Lower lobe of right lung (tissue), 2 donors: Measurements from ENCODE around the gene TGM6. TPM values are rescaled to one million over a fixed set of nuclear protein-coding genes. Genes with fewer than 3 reads are reported as not detected.

Source experiments
- ATAC-seq, 2 donors: fragments of 200-7000 bp; cut with Tn5 transposase; one replicate each; pipeline ENCODE4 v1.9.1; 2020 to 2022; ENCODE audit warnings: mild to moderate bottlenecking in 2 of 2, moderate library complexity in 2 of 2
- DNase-seq: peaks from one replicate; pipeline ENCODE4 v3.0.0-alpha.2; 2020
- H3K27ac ChIP-seq: fragments of 200-600 bp; one replicate; pipeline ENCODE4 v1.8.0; 2022
- H3K27me3 ChIP-seq: fragments of 200-600 bp; one replicate; pipeline ENCODE4 v1.8.0; 2022; ENCODE audit warnings: low read depth
- H3K36me3 ChIP-seq: fragments of 200-600 bp; one replicate; pipeline ENCODE4 v1.8.0; 2022; ENCODE audit warnings: mild to moderate bottlenecking
- H3K4me1 ChIP-seq: fragments of 200-600 bp; one replicate; pipeline ENCODE4 v1.8.0; 2022
- H3K4me3 ChIP-seq: fragments of 200-600 bp; one replicate; pipeline ENCODE4 v1.8.0; 2022; ENCODE audit warnings: mild to moderate bottlenecking
- H3K9me3 ChIP-seq: fragments of 200-600 bp; one replicate; pipeline ENCODE4 v1.8.0; 2022
- CTCF ChIP-seq: fragments of 200-600 bp; IDR thresholded peaks from one replicate; pipeline ENCODE4 v1.8.0; 2022; ENCODE audit warnings: antibody characterized with exemption, mild to moderate bottlenecking
- intact Hi-C: fragments of 100-400 bp; cut with DNase I; formaldehyde crosslinking; loops from one replicate; pipeline ENCODE4 v1.11.0; 2022
- total RNA-seq: library from RNA; stranded (reverse); fragmentation: NEBNext Ultra II Directional; extraction: Animal tissue kit (Norgen Biotek cat#: 25700); gene quantifications from one replicate; pipeline ENCODE4 v1.2.1, GENCODE V29; 2021
- donor health status: DM: no; HTN: yes; CAD: no; lungs with severe emphysema.

TGM6 gene
- total RNA-seq, 1 donor from 2014 or later = not detected

GRCh38 chr20:2429051-2429450 is 48.4 kb downstream of the TGM6 start:
- H3K36me3 ChIP-seq = no peaks in the 10 kb centered on the region
- TF ChIP-seq CTCF = no peak
- H3K4me1 ChIP-seq = no peaks in the 10 kb centered on the region
- no peaks in the 10 kb centered on the region for H3K9me3 ChIP-seq
- H3K4me3 ChIP-seq = no peak overlapping the region
- no peak overlapping the region for H3K27ac ChIP-seq
- no peaks in the 10 kb centered on the region for H3K27me3 ChIP-seq
- intact Hi-C loops = no loop called here
- DNase-seq (no peak), ATAC-seq (no peak)

- no peak overlapping the region for H3K27ac ChIP-seq
- H3K27me3 ChIP-seq = no peaks in the 10 kb centered on the region
- no peak for ATAC-seq
- no peak overlapping the region for H3K4me3 ChIP-seq
- DNase-seq = no peak
- no peak for TF ChIP-seq CTCF
- intact Hi-C loops = no loop called here
- no peaks in the 10 kb centered on the region for H3K4me1 ChIP-seq
- no peaks in the 10 kb centered on the region for H3K9me3 ChIP-seq
- H3K36me3 ChIP-seq = no peaks in the 10 kb centered on the region
Measured at GRCh38 chr20:2430538-2430937, 49.8 kb downstream of the TGM6 start.

- no peak for TF ChIP-seq CTCF
- ATAC-seq (no peak), DNase-seq (no peak)
- intact Hi-C loops = no loop called here
- H3K9me3 ChIP-seq = no peaks in the 10 kb centered on the region
- no peak overlapping the region for H3K4me3 ChIP-seq
- no peak overlapping the region for H3K27ac ChIP-seq
- H3K27me3 ChIP-seq = no peaks in the 10 kb centered on the region
- H3K4me1 ChIP-seq = no peaks in the 10 kb centered on the region
- no peaks in the 10 kb centered on the region for H3K36me3 ChIP-seq
Measured at GRCh38 chr20:2431185-2431584, 50.5 kb downstream of the TGM6 start.

DNA sequence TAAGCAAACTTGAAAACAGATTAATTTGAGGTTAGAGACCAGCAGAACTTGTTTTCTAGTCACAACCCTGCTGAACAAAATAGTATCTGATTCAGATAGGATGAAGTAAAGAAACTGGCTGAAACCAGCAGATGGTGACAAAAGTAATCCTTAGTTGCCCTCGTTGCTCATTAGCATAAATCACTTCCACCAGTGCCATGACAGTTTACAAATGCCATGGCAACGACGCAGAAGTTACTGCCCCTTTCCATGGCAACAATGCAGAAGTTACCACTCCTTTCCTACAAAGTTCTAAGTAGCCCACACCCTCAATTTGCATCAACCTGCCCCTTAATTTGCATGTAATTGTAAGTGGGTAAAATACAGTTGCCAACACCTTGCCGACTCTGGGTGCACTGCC is 66.1 kb downstream of the TGM6 start:
- intact Hi-C loops = no loop called here
- H3K4me3 ChIP-seq = no peak overlapping the region
- DNase-seq = no peak

DNA sequence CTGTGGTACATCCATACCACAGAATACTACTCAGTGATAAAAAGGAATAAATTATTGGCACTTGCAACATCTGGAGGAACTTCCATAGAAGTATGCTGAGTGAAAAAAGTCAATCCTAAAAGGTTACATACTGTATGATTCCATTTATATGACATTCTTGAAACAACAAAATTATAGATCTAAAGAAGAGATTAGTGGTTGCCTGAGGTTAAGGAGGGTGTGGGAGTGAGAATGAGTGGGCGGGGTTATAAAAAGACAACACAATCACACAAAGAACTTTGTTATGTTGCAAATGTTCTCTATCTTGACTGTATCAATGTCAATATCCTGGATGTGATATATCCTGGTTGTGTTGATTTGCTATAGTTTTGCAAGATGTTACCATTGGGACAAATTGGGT is 68.7 kb downstream of the TGM6 start:
- no peak for TF ChIP-seq CTCF
- H3K36me3 ChIP-seq = no peaks in the 10 kb centered on the region
- H3K4me3 ChIP-seq = no peak overlapping the region
- DNase-seq (no peak), ATAC-seq (no peak)
- H3K27me3 ChIP-seq = no peaks in the 10 kb centered on the region
- no peaks in the 10 kb centered on the region for H3K4me1 ChIP-seq
- intact Hi-C loops = no loop called here
- H3K9me3 ChIP-seq = no peaks in the 10 kb centered on the region
- H3K27ac ChIP-seq = no peak overlapping the region

More for the DNA sequence above, 66.1 kb downstream of the TGM6 start:
- no peak for ATAC-seq
- Histone ChIP-seq H3K9me3 (no peaks in the 10 kb centered on the region), H3K27me3 (no peaks in the 10 kb centered on the region), H3K27ac (no peak overlapping the region), H3K4me1 (no peaks in the 10 kb centered on the region), H3K36me3 (no peaks in the 10 kb centered on the region)
- TF ChIP-seq CTCF = no peak

GRCh38 chr20:2451422-2451821 is 70.7 kb downstream of the TGM6 start:
- Histone ChIP-seq H3K4me1 (no peaks in the 10 kb centered on the region), H3K9me3 (no peaks in the 10 kb centered on the region), H3K36me3 (no peaks in the 10 kb centered on the region), H3K4me3 (no peak overlapping the region), H3K27me3 (no peaks in the 10 kb centered on the region), H3K27ac (no peak overlapping the region)
- intact Hi-C loops = no loop called here
- TF ChIP-seq CTCF = no peak
- no peak for ATAC-seq
- DNase-seq = no peak
